ENCODE results near the gene ARID4A.
"Not testable (repeated sequence)": the region's sequence is repeated elsewhere in the genome, so short reads cannot be mapped to it uniquely, and the experiment has no call there.

Gene ARID4A, protein sequence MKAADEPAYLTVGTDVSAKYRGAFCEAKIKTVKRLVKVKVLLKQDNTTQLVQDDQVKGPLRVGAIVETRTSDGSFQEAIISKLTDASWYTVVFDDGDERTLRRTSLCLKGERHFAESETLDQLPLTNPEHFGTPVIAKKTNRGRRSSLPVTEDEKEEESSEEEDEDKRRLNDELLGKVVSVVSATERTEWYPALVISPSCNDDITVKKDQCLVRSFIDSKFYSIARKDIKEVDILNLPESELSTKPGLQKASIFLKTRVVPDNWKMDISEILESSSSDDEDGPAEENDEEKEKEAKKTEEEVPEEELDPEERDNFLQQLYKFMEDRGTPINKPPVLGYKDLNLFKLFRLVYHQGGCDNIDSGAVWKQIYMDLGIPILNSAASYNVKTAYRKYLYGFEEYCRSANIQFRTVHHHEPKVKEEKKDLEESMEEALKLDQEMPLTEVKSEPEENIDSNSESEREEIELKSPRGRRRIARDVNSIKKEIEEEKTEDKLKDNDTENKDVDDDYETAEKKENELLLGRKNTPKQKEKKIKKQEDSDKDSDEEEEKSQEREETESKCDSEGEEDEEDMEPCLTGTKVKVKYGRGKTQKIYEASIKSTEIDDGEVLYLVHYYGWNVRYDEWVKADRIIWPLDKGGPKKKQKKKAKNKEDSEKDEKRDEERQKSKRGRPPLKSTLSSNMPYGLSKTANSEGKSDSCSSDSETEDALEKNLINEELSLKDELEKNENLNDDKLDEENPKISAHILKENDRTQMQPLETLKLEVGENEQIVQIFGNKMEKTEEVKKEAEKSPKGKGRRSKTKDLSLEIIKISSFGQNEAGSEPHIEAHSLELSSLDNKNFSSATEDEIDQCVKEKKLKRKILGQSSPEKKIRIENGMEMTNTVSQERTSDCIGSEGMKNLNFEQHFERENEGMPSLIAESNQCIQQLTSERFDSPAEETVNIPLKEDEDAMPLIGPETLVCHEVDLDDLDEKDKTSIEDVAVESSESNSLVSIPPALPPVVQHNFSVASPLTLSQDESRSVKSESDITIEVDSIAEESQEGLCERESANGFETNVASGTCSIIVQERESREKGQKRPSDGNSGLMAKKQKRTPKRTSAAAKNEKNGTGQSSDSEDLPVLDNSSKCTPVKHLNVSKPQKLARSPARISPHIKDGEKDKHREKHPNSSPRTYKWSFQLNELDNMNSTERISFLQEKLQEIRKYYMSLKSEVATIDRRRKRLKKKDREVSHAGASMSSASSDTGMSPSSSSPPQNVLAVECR

DNA sequence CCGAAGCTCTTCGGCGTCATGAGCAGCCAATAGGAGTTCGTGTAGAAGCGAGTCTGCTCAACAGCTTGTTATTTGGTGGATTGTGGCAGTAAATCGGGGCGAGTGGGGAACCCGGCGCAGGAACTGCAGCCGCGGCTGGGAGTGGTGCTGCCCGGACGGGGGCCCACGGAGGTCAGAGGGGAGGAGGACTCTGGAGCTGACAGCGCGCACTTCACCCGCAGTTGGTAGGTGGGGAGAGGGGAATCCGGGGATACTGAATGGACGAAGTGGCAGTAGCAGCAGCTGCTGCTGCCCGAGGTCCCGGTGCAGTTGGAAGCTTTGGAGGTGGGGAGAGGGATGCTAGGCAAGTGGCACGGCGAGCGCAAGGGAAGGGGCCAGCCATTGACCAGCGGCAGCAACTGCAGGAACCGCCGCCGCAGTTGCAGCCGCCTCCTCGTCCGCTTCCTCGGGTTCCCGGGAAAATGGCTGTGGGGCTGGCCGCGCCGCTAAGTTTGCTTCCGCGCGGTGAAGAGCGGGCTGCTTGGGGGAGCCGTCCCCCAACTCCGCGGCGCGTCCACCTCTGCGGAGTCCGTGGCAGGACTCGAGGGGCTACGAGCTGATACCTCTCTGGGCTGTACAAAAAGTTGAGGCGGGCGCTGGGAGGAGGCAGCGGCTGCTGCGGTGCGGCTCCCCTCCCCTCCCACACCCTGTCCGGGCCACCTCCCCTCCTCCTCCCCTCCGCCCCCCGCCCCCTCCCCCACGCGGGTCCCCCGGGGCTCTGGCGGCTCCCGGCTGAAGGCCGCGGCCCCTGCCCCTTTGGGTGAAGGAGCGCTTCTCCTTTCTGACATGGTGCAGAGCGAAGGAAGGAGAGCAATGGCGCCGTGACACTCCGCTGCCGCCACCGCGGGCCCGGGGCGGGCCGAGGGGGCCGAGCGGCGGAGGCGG, at the start of gene ARID4A:
Gene ARID4A (plus strand): TSS at position 79 of the 924 bp plus-strand sequence. CDS start 1,300 bp downstream, outside the sequence.
- DNase-seq, result peak; percentile 12
- in situ Hi-C loops (cut with MboI; ENCODE audit: low pct_unique_long_range_greater_than_20kb, low sequenced_read_pairs), result no loop called here

DNA sequence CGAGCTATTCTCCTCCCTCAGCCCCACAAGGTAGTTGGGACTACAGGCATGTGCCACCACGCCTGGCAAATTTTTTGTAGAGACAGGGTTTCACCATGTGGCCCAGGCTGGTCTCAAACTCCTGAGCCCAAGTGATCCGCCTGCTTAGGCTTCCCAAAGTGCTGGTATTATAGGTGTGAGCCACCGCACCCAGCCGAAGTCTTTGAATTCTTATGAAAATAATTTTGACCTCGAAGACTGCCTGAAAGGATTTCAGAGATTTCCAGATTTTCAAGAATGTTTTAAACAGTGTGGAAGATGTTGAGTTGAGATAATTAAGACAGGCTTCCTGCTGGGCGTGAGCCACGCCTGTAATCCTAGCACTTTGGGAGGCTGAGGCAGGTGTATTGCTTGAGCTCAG, 48.7 kb upstream of the ARID4A start:
- DNase-seq, result no peak
- in situ Hi-C loops (cut with MboI; ENCODE audit: low pct_unique_long_range_greater_than_20kb, low sequenced_read_pairs), result no loop called here

GRCh38 chr14:58258156-58258555, 40.2 kb upstream of the ARID4A start:
- DNase-seq, result no peak
- in situ Hi-C loops (cut with MboI; ENCODE audit: low pct_unique_long_range_greater_than_20kb, low sequenced_read_pairs), result no loop called here

GRCh38 chr14:58262005-58262404, 36.4 kb upstream of the ARID4A start:
- in situ Hi-C loops (cut with MboI; ENCODE audit: low pct_unique_long_range_greater_than_20kb, low sequenced_read_pairs); DNase-seq: not testable (repeated sequence)

DNA sequence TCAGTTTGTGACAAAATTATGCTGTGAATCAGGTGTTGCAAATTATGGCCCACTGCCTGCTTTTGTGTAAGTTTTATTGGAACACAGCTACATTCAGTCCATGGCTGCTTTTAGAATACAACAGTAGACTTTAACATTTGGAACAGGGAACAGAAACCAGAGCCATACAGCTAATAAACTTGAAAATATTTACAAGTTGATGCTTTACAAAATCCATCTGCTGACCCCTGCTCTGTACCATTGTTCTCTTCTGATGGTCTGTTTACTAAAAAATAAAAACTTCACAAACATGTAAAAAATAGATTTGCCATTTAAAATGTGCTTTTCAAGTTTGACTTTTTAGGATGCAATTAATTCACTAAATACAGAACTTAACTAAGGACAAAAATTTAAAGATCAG, 33.0 kb upstream of the ARID4A start:
- DNase-seq, result no peak
- in situ Hi-C loops (cut with MboI; ENCODE audit: low pct_unique_long_range_greater_than_20kb, low sequenced_read_pairs), result no loop called here

GRCh38 chr14:58270628-58271027, 27.7 kb upstream of the ARID4A start:
- in situ Hi-C loops (cut with MboI; ENCODE audit: low pct_unique_long_range_greater_than_20kb, low sequenced_read_pairs), result no loop called here
- DNase-seq, result no peak

DNA sequence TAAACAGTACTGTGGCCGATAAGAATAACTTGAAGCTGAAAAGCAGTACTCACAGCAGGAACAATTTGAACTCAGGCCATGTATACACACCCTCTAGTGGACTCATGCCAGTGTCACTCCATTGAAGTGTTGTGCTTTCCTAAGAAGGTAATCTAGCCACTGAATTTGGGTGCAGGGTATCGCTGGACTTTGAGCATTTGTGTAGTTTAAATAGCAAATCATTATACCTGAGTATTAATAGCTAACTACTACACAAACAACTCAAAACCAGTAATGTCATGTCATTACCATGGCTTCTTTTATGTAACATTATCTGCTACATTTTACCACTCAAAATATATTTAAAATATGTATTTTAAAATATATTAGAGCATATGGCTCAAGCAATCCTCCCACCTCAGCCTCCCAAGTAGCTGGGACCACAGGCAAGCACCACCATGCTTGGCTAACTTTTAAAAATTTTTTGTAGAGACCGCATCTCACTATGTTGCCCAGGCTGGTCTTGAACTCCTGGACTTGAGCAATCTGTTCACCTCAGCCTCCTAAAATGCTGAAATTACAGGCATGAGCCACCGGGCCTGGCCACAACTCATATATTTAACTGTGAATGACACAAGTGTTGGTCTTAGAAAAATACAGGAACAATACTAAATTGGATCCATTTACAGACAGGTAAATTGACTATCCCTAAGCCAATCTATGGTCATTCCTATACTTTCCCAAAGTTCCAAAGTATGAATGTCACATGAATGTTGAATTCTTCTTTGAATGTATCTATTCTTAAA, 25.6 kb upstream of the ARID4A start:
- in situ Hi-C loops (cut with MboI; ENCODE audit: low pct_unique_long_range_greater_than_20kb, low sequenced_read_pairs), result no loop called here
- DNase-seq, result no peak

- in situ Hi-C loops (cut with MboI; ENCODE audit: low pct_unique_long_range_greater_than_20kb, low sequenced_read_pairs), result no loop called here
- DNase-seq, result no peak
These were observed 23.5 kb upstream of the ARID4A start for GRCh38 chr14:58274881-58275280.

DNA sequence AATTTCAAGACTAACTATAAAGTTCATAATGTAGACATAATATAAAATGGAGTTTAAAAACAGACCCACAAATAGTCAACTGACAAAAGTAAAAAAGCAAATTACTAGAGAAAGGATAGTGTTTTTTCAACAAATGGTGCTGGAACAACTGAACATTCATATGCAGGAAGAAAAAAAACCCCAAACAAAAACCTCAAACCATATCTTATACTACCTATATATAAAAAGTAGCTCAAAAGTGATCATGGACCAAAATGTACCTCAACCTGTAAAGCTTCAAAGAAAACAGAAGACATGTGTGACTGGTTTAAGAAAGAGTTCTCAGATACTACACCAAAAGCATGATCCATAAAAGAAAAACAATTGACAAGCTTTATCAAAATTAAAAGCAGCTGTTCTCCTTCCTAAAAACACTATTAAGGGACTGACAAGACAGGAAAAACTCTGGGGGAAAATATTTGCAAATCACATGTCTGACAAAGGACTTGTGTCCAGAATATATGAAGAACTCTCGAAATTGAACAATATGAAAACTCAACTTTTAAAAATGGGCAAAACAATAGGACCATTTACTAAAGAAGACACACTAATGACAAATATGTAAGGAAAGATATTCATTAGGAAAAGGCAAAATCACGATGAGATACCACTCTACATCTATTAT, 22.7 kb upstream of the ARID4A start:
- DNase-seq, result no peak
- in situ Hi-C loops (cut with MboI; ENCODE audit: low pct_unique_long_range_greater_than_20kb, low sequenced_read_pairs), result no loop called here

GRCh38 chr14:58276208-58276607, 22.1 kb upstream of the ARID4A start:
- no peak for DNase-seq
- in situ Hi-C loops (cut with MboI; ENCODE audit: low pct_unique_long_range_greater_than_20kb, low sequenced_read_pairs), result no loop called here

- DNase-seq, result no peak
- in situ Hi-C loops (cut with MboI; ENCODE audit: low pct_unique_long_range_greater_than_20kb, low sequenced_read_pairs), result no loop called here
These were observed 20.2 kb upstream of the ARID4A start for GRCh38 chr14:58278177-58278576.

DNA sequence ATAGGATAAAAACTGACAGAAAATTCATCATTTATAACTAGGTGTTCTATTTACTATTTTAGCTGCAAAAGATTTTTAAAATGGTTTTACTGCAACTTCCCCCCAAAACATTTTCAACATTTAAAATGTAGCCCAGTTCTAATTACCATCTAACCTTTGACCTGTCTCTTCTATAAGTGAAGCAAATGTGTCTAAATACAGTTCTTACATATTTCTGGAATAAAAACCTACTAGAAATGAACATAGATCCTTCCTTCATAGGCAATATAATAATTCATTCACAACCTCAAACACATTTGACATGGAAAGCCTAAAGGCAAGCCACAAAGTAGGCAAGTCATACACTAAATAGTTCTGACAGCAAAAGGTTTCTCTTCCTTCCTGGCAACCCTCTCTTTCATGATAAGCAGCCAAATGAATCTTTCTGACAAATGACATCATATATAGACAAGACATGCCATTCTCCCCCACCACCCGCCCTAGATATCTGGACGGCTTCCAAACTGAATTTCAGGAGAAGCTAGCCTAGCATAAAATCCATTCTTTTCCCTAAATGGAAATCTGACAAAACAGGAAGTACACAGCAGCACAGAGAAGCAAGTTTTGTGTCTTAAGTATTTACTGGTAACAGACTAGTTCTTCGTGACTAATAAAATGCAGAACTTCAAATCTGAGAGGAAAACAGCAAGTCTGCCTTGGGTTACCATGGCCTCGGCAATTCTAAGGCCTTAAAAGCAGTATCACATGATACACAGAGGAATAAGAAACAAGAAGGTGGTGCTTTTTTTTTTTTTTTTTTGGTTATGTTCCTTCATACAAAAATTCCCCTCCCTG, 17.2 kb upstream of the ARID4A start:
- in situ Hi-C loops (cut with MboI; ENCODE audit: low pct_unique_long_range_greater_than_20kb, low sequenced_read_pairs), result no loop called here
- peak; percentile 88 for DNase-seq

GRCh38 chr14:58281969-58282368, 16.4 kb upstream of the ARID4A start:
- no peak for DNase-seq
- in situ Hi-C loops (cut with MboI; ENCODE audit: low pct_unique_long_range_greater_than_20kb, low sequenced_read_pairs), result no loop called here

DNA sequence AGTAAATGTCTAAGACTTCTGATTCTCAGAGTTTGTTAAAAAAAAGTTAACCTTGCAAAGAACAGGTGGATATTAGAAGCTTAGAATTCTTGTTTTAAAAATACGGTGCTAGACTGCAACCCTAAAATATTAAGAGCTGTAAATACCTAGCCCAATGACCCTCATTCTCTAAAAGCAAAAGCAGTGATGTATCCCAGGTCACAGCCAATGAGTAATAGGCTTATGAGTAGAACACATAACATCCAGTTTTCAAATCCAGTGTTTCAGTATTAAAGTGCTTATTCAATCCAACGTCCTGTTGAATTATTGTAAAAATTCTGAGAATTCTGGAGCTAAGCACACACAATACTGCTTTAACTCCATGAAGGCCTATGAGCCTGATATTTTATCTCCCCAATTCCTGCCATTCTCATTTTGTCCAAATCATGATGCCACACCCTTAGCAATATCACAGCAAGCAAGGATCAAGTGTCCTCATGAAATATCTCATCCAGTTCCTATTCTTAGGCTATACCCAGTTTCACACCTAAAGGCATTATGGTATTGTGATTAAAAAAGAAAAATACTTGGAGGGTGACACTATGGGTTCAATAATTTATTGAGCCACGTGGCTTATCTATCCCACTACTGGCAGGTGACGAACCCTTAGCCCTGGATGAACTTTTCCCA, 15.3 kb upstream of the ARID4A start:
- in situ Hi-C loops (cut with MboI; ENCODE audit: low pct_unique_long_range_greater_than_20kb, low sequenced_read_pairs), result no loop called here
- DNase-seq, result no peak

DNA sequence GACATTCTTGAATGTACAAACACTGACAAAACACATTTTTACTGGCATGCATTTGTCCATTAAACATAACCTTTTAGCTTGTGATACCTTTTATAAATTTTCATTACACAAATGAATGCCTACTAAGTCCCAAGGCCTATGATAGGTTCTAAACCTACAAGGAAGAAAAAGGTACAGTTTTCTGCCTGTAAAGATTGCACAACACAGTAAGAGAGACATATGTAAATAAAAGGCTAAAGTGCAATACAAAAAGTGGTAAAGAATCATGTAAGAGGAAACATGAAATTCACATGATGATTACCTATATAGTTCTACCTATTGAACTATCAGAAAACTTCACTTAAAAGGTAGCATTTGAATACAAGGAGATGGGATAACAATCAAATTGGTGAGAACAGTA, 14.6 kb upstream of the ARID4A start:
- in situ Hi-C loops (cut with MboI; ENCODE audit: low pct_unique_long_range_greater_than_20kb, low sequenced_read_pairs), result no loop called here
- DNase-seq, result no peak

DNA sequence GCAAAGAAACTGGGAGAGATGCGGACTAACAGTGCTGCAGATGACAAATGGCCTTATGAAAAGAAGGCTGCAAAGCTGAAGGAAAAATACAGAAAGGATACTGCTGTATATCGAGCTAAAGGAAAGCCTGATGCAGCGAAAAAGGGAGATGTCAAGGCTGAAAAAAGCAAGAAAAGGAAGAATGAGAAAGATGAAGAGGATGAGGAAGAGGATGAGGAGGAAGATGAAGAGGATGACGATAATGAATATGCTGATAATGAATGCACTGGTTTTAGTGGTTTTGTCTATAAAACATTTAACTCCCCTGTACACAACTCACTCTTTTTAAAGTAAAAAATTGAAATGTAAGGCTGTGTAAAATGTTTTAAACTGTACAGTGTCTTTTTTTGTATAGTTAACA, 13.2 kb upstream of the ARID4A start:
- in situ Hi-C loops (cut with MboI; ENCODE audit: low pct_unique_long_range_greater_than_20kb, low sequenced_read_pairs), result no loop called here
- no peak for DNase-seq

Measured in KBM-7 (cell line).